Stimulated activated CD8-positive, alpha-beta memory T cell treated with anti-CD3 and anti-CD28 coated beads, Interleukin-4, amount 100 ng/mL, for 24 hours (primary cell): ENCODE measurements around the gene RASGRP4.
"Not testable (repeated sequence)": the region's sequence is repeated elsewhere in the genome, so short reads cannot be mapped to it uniquely, and the experiment has no call there.

Experiments used
- DNase-seq: peaks from one replicate; pipeline ENCODE4 v3.0.0-alpha.2; 2020; ENCODE audit warnings: low read depth

The RASGRP4 gene

DNA sequence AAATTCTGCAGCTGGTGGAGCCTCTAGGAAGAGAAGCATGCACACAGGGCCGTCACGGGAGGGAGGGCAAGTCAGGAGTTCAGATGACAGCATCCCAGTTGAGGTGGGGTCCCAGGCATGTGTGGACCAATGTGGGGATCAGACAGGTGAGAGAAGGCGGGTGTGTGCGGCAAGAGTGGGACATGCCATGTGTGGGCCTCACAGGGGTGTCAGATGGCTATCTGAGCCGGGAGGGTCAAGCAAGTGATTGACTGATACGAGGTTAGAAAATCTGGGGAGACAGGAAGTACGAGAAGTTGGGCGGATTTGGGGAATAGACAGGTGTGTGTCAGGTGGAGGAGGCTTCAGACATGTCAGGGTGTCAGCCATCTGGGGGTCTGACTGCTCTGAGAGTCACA lies 8.9 kb downstream of the RASGRP4 start:
- DNase-seq, result no peak

DNA sequence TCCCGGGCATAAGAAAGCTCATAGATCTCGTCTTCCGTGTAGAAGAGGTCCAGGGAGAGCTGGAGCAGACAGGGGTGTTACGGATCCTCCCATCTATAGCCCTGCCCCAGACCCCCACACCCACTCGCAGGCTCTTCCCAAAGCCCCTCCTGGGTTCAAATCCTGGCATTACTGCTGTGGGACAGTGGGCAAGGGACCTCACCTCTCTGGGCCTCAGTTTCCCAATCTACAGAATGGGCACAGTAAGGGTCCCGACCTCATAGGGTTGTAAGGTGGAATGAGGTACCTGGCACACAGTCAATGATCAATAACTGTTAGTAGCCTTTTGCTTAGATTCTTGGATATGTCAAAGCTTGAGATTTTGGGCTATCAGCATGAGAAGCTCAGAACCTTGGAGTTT lies 12.6 kb downstream of the RASGRP4 start:
- no peak for DNase-seq

- no peak for DNase-seq
Measured at GRCh38 chr19:38412961-38413360, 13.1 kb downstream of the RASGRP4 start.

DNA sequence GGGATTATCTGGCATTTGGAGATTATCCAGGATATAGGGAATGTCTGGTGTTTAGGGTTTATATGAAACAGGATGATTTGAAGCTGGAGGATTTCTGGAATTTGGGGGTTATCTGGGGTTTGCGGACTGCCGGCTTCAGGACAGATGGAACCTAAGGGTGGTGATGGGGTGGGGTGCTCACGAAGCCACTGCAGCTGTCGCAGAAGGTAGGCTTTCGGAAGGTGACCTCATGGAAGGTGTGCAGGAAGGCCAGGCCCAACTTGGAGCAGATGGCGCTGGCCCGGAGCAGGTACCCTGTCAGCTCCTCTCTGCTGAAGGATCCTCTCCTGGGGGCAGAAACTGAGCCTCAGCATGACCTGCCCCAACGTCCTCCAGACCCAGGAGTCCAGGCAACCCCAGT lies 13.5 kb downstream of the RASGRP4 start:
- no peak for DNase-seq

GRCh38 chr19:38411898-38412297 lies 14.1 kb downstream of the RASGRP4 start:
- not testable (repeated sequence) for DNase-seq

DNA sequence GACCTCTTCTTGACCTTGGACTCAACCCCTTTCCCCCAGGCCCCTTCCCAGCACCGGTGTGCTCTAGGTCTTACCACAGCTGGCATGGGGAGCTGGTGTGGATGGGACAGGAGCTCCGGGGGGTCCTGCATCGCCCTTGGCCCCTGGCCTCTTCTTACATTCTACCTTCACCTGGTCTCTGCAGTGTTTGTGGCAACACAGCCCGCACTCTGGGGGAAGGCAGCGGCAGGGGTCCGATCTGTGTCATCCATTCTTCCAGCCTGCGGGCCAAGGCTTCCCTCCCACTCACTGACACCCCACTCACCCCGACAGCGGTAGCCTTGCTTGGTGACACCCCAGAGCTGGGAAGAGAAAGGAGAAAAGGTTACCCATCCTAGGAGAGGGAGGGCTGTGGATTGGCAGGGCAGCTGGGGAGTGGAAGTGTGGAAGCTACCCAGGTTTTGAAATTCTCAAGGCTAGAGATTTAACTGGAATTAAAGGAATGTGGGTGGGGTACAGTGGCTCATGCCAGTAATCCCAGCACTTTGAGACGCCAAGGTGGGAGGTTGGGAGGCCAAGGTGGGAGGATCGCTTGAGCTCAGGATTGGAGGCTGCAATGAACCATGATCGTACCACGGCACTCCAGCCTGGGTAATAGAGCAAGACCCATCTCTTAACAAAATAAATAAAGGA lies 14.8 kb downstream of the RASGRP4 start:
- DNase-seq, result no peak

DNA sequence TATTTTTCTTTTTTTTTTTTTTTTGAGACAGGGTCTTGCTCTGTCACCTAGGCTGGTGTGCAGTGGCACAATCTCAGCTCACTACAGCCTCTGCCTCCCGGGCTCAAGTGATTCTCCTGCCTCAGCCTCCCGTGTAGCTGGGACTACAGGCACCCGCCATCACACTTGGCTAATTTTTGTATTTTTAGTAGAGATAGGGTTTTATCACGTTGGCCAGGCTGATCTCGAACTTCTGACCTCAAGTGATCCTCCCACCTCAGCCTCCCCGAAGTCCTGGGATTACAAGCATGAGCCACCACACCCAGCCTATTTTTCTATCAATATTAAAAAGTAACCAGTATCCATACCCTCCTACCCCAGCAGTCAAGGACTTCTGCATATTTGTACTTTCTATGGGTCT lies 15.6 kb downstream of the RASGRP4 start:
- not testable (repeated sequence) for DNase-seq

DNA sequence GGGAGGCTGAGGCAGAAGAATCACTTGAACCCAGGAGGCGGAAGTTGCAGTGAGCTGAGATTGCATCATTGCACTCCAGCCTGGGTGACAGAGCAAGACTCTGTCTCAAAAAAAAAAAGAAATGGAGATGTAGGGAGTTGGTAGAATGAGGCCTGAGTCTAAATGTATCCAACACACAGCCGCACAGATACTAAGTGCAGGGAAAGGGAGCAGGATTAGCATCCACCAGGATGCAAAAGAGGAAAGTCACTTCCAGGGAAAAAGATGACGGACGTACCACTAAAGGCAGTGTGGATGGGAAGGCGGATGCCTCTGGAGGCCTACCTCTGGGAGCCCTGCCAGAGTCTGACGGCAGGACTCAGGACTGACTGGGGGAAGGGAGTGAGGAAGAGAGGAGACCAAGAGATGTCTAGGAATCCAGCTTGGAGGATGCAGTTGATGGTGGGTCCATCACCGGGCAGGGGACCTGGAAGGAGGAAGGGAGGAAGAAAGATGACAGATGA lies 16.3 kb downstream of the RASGRP4 start:
- DNase-seq, result no peak

DNA sequence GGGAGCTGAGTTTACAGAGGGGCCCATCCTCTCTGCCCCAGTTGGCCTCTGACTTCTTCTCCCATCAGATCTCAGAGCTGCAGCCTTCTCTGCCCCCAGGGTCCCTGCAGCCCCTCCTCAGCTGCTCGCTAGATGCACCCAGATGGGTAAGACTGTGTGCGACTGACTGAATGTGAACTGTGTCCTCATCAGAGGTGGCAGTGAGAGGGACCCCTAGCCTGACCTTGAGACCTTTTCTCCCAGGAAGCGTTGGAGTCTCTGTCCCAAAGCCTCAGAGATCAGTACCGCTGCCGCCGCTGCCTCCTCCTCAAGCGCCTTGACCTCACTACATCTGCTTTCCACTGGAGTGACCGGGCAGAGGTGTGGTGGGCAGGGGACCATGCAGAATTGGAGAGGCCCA lies 20.7 kb downstream of the RASGRP4 start:
- no peak for DNase-seq

DNA sequence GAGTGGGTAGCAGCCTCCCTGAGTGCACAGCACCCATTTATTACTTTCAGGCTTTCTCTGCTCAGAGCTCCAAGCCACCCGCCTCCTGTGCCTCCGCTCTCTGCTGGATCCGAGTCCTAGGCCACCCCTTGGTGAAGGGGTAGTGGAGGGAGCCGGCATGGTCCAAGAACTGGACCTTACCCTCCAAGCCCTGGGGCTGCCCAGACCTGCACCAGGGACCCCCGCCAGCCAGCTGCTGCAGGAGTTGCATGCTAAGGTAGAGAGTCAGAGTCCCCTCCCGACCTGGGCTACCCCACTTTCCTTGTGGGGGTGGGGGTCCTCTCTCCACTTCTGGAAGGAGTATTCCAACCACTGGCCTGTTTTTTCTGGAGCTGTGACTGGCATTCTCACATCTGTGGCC lies 21.2 kb downstream of the RASGRP4 start:
- no peak for DNase-seq

GRCh38 chr19:38402967-38403674 lies 22.9 kb downstream of the RASGRP4 start, which contains the start of gene FAM98C:
FAM98C (plus strand) TSS chr19:38403093; CDS start chr19:38403154, 61 bp downstream.
- peak; percentile 94 for DNase-seq

DNA sequence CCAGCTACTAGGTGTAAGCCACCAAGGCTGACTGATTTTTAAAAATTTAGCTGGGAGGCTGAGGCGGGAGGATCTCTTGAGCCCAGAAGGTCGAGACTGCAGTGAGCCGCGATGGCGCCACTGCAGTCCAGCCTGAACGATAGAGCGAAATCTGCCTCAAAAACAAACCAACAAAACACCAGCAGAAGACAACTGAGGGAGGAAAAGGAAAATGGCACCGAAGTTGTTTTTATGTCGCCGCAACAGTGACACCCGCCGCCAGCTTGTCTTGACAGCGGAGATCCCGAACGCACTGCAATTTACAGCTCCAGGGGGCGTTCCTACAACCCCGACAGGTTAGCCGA lies 23.4 kb downstream of the RASGRP4 start:
- DNase-seq, result no peak

- no peak for DNase-seq
Measured at GRCh38 chr19:38401148-38401547, 24.9 kb downstream of the RASGRP4 start.

DNA sequence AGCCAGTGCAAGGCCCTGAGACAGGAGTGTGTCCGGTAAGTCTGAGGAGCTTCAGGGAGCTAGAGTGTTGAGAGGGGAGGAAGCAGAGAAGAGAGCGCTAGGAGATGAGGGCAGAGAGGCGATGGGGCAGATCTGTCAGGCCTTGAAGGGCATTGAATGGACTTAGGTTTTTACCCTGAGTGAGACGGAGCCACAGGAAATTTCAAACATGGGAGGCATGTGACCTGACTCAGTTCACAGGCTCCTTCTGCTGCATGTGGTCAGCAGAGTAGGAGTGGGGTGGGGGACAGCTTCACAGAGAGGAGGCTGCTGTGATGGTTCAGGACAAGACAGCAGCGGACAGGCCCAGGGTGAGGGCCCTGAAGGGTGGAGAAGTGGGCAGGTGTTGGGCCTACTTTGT lies 25.7 kb downstream of the RASGRP4 start:
- no peak for DNase-seq

DNA sequence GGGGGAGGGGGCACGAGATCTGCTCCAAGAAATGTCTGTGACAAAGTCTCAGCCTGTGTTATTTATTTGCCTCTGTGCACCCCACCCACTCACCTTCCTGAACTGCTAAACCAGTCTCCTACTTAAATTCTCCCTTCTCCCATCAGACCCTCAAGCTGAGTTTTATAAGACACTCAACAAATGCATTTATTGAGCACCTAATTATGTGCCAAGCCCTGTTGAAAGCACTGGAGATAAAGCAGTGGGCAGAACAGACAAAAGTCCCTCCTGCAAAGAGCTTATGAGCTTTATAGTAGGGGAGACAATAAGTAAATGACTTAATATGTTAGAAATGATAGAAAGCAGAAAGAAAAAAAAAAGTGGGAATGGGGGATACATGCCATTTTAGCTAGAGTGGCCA lies 26.5 kb downstream of the RASGRP4 start:
- no peak for DNase-seq

DNA sequence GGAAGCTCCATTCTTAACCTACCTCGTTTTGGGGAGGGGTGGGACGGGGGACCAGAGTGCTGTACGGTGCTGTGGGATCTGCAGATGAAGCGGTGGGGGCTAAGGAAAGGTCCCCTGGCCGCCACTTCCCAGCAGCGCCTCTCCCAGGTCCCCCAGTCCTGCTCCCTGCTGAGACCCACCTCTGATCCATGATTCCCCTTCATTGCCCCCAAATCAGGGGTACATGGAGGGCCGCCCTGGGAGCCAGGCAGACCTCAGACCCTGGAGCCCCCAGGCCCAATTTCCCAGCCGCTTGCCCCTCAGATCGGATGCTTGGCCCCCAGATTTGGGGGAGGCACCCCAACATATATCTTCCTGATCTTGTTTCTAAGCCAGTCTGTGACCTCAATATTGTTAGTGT lies 26.9 kb downstream of the RASGRP4 start:
- DNase-seq, result no peak

DNA sequence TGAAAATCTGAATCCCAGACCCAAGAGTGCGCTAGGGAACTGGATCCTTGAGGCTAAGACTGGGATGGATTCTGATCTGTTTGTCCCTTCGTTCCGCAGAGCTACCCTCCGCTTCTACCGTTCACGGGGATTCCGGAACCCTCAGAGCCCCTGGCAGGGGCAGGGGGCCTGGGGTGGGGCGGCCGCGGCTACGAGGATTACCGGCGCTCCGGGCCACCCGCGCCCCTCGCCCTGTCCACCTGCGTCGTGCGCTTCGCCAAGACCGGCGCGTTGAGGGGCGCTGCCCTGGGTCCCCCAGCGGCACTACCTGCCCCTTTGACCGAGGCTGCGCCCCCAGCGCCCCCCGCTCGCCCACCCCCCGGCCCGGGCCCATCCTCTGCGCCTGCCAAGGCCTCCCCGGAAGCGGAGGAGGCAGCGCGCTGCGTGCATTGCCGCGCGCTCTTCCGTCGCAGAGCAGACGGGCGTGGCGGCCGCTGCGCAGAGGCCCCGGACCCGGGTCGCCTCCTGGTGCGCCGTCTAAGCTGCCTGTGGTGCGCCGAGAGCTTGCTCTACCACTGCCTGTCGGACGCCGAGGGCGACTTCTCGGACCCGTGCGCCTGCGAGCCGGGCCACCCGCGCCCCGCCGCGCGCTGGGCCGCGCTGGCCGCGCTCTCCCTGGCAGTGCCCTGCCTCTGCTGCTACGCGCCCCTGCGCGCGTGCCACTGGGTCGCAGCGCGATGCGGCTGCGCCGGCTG lies 30.5 kb downstream of the RASGRP4 start:
- peak; percentile 28 for DNase-seq

DNA sequence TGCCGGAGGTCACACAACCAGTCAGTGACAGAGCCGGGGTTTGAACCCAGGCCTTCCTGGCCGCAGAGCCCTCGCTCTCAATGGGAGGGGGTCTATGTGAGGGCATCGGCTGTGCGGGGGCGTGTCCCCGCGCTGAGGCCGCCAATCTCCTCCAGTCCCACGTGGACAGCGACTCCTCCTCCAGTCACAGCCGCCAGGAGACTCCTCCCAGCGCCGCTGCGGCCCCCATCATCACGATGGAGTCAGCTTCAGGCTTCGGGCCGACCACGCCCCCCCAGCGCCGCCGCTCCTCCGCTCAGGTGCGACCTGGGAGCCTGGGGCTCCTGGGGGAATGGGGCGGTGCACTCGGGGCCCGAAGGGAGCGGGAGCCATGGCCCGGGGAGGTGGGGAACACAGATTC lies 31.5 kb downstream of the RASGRP4 start:
- peak; percentile 63 for DNase-seq

GRCh38 chr19:38392707-38393308 lies 33.2 kb downstream of the RASGRP4 start:
- no peak for DNase-seq

- no peak for DNase-seq
Measured at GRCh38 chr19:38391911-38392464, 34.0 kb downstream of the RASGRP4 start.

DNA sequence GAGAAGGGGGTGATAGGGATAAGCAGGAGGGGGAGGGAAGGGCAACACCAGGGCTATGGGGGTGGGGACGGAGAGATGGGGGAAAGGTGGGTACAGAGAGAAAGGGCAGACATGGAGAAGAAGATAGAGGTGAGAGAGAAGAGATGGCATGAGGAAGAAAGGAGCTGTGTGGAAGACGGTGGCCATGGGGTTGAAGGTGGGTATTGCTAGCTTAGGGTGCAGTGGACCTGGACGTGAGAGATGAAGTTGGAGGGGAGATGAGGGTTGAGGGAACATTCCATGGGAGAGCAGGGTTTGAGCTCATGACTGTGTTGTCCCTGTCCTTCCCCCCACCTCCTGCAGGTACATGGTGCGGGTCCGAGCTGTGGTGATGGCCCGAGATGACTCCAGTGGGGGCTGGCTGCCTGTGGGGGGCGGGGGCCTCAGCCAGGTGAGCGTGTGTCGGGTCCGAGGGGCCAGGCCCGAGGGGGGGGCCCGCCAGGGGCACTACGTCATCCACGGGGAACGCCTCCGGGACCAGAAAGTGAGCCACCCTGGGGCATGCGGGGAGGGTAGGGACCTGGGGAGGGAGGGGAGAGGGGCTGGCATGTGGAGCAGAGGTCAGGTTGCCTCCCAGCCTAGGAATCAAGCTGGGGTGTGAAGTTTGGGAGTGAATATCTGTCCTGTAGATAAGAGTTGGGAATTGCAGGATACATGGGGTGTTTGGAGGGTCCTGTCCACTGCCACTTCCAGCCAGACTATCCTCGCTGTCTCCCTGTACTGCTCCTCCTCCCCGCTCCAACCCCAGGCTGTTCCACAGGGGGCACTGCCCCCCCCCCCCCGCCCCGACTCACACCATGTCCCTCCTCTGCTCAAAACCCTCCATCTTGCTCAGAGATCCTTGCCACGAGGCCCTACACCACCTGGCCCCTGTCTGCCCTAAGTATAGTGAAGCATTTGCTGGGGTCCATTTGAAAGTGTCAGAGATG lies 35.8 kb downstream of the RASGRP4 start:
- DNase-seq, result no peak
